CD14-positive monocyte (primary cell): ENCODE measurements around the gene LRPAP1. TPM values are rescaled to one million over a fixed set of nuclear protein-coding genes. Genes with fewer than 3 reads are reported as not detected.
A peak's percentile ranks its signal among the peaks of the same experiment; 100 is the strongest.
"Not testable (repeated sequence)": the region's sequence is repeated elsewhere in the genome, so short reads cannot be mapped to it uniquely, and the experiment has no call there.

Experiments
- DNase-seq, 3 donors: peaks; one replicate each; pipeline ENCODE4 v3.0.0-alpha.2; 2011 to 2022
- H2AFZ ChIP-seq: 2 replicates; pipeline ENCODE4 v1.6.0; 2012; ENCODE audit warnings: mild to moderate bottlenecking, low read depth, low read length, inconsistent platforms; ENCODE audit not compliant: insufficient read depth, poor library complexity, severe bottlenecking
- H3K27ac ChIP-seq, 2 donors: 1 replicate in 1 of 2; 2 replicates in 1 of 2; pipeline ENCODE4 v1.5.1; 2012 to 2013; ENCODE audit warnings: low read length in 2 of 2, control low read depth in 1 of 2, inconsistent platforms in 1 of 2, low read depth in 1 of 2, mild to moderate bottlenecking in 1 of 2
- H3K27me3 ChIP-seq, 2 donors: one replicate each; pipeline versions ENCODE4 v1.6.0 to v1.6.1; 2011 to 2013; ENCODE audit warnings: low read length in 2 of 2; ENCODE audit not compliant: control insufficient read depth in 2 of 2, insufficient read depth in 2 of 2
- H3K36me3 ChIP-seq, 2 donors: replicated peaks in 1 of 2; 1 replicate in 1 of 2; 2 replicates in 1 of 2; pipeline versions ENCODE4 v1.5.1 to v1.6.1; 2012 to 2013; ENCODE audit warnings: low read length in 2 of 2, control low read depth in 1 of 2, inconsistent platforms in 1 of 2, mild to moderate bottlenecking in 1 of 2; ENCODE audit not compliant: insufficient read depth in 2 of 2, control insufficient read depth in 1 of 2
- H3K4me1 ChIP-seq, 2 donors: 1 replicate in 1 of 2; 2 replicates in 1 of 2; pipeline versions ENCODE4 v1.5.1 to v1.6.1; 2012 to 2013; ENCODE audit warnings: low read length in 2 of 2, control low read depth in 1 of 2, inconsistent platforms in 1 of 2, mild to moderate bottlenecking in 1 of 2, moderate library complexity in 1 of 2; ENCODE audit not compliant: insufficient read depth in 2 of 2, control insufficient read depth in 1 of 2
- H3K4me2 ChIP-seq: replicated peaks from 2 replicates; pipeline ENCODE3; 2012; ENCODE audit warnings: low read length, moderate library complexity, mild to moderate bottlenecking; ENCODE audit not compliant: poor library complexity, severe bottlenecking; ENCODE audit errors: extremely low read depth
- H3K4me3 ChIP-seq, 3 experiments: fragments of 200-600 bp in 1 of 3; sonication (generic) in 1 of 3; replicated peaks in 1 of 3; 1 replicate in 2 of 3; 2 replicates in 1 of 3; pipeline ENCODE4 v1.5.1; 2011 to 2013; ENCODE audit warnings: low read length in 3 of 3, mild to moderate bottlenecking in 3 of 3, control low read depth in 2 of 3, low read depth in 2 of 3, inconsistent platforms in 1 of 3, moderate library complexity in 1 of 3
- H3K79me2 ChIP-seq: 2 replicates; pipeline ENCODE4 v1.6.0; 2012; ENCODE audit warnings: mild to moderate bottlenecking, control low read depth, inconsistent platforms, low read length, moderate library complexity; ENCODE audit not compliant: insufficient read depth
- H3K9ac ChIP-seq: 2 replicates; pipeline ENCODE4 v1.6.0; 2017; ENCODE audit warnings: low read length, mild to moderate bottlenecking; ENCODE audit not compliant: insufficient read depth, poor library complexity, severe bottlenecking
- H3K9me3 ChIP-seq, 2 donors: replicated peaks in 1 of 2; 1 replicate in 1 of 2; 2 replicates in 1 of 2; pipeline versions ENCODE4 v1.5.1 to v1.6.1; 2012 to 2013; ENCODE audit warnings: low read length in 2 of 2, control low read depth in 1 of 2; ENCODE audit not compliant: control insufficient read depth in 1 of 2, insufficient read depth in 1 of 2
- H4K20me1 ChIP-seq: 2 replicates; pipeline ENCODE4 v1.6.0; 2012; ENCODE audit warnings: mild to moderate bottlenecking, low read length, control low read depth, moderate library complexity; ENCODE audit not compliant: insufficient read depth
- H3K27ac Mint-ChIP-seq, 7 donors: one replicate each; pipeline ENCODE4 v1.8.0; 2020; ENCODE audit warnings: mild to moderate bottlenecking in 7 of 7, mixed read lengths in 7 of 7, moderate library complexity in 6 of 7, inconsistent platforms in 2 of 7
- H3K27me3 Mint-ChIP-seq, 3 donors: one replicate each; pipeline ENCODE4 v1.8.0; 2021 to 2022; ENCODE audit warnings: low read depth in 3 of 3, mild to moderate bottlenecking in 3 of 3, mixed read lengths in 3 of 3, moderate library complexity in 3 of 3, inconsistent platforms in 1 of 3
- H3K36me3 Mint-ChIP-seq, 2 donors: one replicate each; pipeline ENCODE4 v1.8.0; 2020; ENCODE audit warnings: mixed read lengths in 2 of 2, inconsistent platforms in 1 of 2, mild to moderate bottlenecking in 1 of 2
- H3K4me1 Mint-ChIP-seq: one replicate; pipeline ENCODE4 v1.8.0; 2020; ENCODE audit warnings: mild to moderate bottlenecking, mixed read lengths
- H3K4me3 Mint-ChIP-seq, 2 donors: one replicate each; pipeline ENCODE4 v1.8.0; 2020; ENCODE audit warnings: mild to moderate bottlenecking in 2 of 2, mixed read lengths in 2 of 2, moderate library complexity in 1 of 2
- H3K9me3 Mint-ChIP-seq, 7 donors: one replicate each; pipeline ENCODE4 v1.8.0; 2020 to 2022; ENCODE audit warnings: mixed read lengths in 7 of 7, mild to moderate bottlenecking in 6 of 7, moderate library complexity in 6 of 7, inconsistent platforms in 2 of 7
- WGBS: methylation state at CpG from one replicate; pipeline ENCODE4 v1.1.5; 2013; ENCODE audit warnings: missing lambda C conversion rate; ENCODE audit not compliant: insufficient coverage; 5-methylcytosine and 5-hydroxymethylcytosine counted together
- intact Hi-C, 2 donors: fragments of 100-400 bp; cut with micrococcal nuclease; formaldehyde crosslinking; loops; one replicate each; pipeline versions ENCODE4 v1.15.0 to v1.15.1; 2023
- polyA plus RNA-seq, 3 donors: library from polyadenylated mRNA; depleted of rRNA in 1 of 3; unstranded in 2 of 3; stranded (reverse) in 1 of 3; fragments of 300-500 nt in 2 of 3; fragments of >200 nt in 1 of 3; fragmentation: Illumina TruSeq in 2 of 3; gene quantifications; 1 replicate in 2 of 3; 2 replicates in 1 of 3; pipeline ENCODE4 v1.2.3, GENCODE V29; 2012 to 2021

LRPAP1 gene
- polyA plus RNA-seq, 3 donors: 169 to 204 (median 180) TPM

GRCh38 chr4:3546721-3547120 lies 14.5 kb upstream of the LRPAP1 start:
- H3K27me3 Mint-ChIP-seq, H3K27me3 ChIP-seq, H3K27ac ChIP-seq, H3K4me2 ChIP-seq, H3K4me1 ChIP-seq, H3K27ac Mint-ChIP-seq, H3K4me1 Mint-ChIP-seq, H3K9me3 ChIP-seq, H3K4me3 Mint-ChIP-seq, H3K36me3 Mint-ChIP-seq, DNase-seq, intact Hi-C loops, H3K4me3 ChIP-seq, H3K9me3 Mint-ChIP-seq, H4K20me1 ChIP-seq, H2AFZ ChIP-seq, H3K79me2 ChIP-seq, H3K36me3 ChIP-seq, H3K9ac ChIP-seq: not testable (repeated sequence)
- WGBS: 100% methylated on average over 1 of the region's 4 CpGs

DNA sequence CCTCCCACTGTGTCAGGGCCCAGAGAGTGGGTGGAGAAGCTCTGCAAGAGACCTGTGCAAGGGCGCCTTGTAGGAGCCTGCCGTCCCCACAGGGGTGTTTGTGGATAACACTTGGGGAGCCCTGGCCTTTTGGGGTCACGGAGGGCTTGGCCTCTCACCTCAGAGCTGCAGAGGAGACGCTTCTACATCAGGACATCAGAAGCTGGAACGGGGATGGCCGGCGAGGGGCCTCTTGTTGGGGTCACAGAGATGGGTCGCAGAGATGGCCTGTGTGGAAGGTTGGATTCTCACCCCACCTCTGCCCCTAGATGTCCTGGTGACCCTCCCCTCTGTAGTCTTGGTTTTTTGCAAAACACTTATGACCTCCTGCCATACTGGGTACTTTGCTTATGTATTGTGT lies 13.1 kb upstream of the LRPAP1 start:
- H3K4me3 Mint-ChIP-seq, H2AFZ ChIP-seq, H3K36me3 Mint-ChIP-seq, H3K27ac ChIP-seq, H3K36me3 ChIP-seq, H3K4me3 ChIP-seq, H4K20me1 ChIP-seq, H3K9ac ChIP-seq, H3K79me2 ChIP-seq, H3K4me2 ChIP-seq, H3K4me1 Mint-ChIP-seq, H3K27me3 ChIP-seq, H3K27me3 Mint-ChIP-seq, H3K4me1 ChIP-seq, H3K9me3 Mint-ChIP-seq, DNase-seq, intact Hi-C loops, H3K9me3 ChIP-seq: not testable (repeated sequence)
- H3K27ac Mint-ChIP-seq: peak overlapping the region in 1 of 7 donors; percentile 68
- 83% methylated on average over 1 of the region's 8 CpGs for WGBS

DNA sequence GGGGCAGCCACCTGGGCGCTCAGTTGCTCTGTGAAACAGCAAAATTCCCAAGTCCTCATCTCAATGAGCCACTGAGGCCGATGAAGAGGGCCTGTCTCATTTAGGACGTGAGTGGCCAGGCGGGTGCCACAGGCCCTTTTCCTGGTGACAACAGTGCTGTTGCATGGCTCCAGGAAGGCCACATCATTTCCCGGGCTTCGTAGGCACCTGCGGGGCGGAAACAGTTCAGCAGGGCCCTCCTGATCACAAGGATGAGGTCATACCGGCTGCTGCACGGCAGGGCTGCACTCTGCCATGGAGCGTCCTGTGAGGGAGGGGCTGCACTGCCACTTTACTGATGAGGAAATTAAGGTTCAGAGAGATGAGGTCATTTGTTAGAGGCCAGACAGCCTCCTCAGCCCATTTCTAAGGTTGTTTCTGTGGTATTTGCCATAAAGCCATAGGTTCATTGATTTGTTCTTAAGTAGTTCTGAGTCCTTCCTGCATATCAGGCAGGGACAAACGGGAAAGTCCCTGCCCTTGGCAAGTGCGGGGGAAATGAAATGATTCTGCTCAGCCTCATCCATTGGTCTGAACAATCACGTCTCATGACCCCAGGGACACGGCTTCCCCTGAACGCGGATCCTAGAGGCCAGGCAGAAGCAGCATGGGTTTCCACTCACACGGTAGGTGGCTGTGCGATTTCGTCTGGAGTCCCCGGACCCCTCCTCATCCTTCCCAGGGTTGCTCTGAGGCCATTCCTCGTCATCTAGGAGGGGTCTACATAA lies 12.2 kb upstream of the LRPAP1 start:
- H2AFZ ChIP-seq, H3K9me3 ChIP-seq, H3K9me3 Mint-ChIP-seq, H3K27ac ChIP-seq, H3K27me3 Mint-ChIP-seq, DNase-seq, H3K27me3 ChIP-seq, H3K4me2 ChIP-seq, H3K9ac ChIP-seq, H3K79me2 ChIP-seq, H3K4me1 ChIP-seq, H3K4me3 Mint-ChIP-seq, H3K27ac Mint-ChIP-seq, H3K36me3 Mint-ChIP-seq, H4K20me1 ChIP-seq, intact Hi-C loops, H3K36me3 ChIP-seq, H3K4me1 Mint-ChIP-seq, H3K4me3 ChIP-seq: not testable (repeated sequence)
- WGBS: 73% methylated on average over 7 of the region's 22 CpGs

GRCh38 chr4:3543415-3543814 lies 11.2 kb upstream of the LRPAP1 start:
- H3K27me3 ChIP-seq, intact Hi-C loops, H3K79me2 ChIP-seq, H3K4me3 Mint-ChIP-seq, DNase-seq, H3K4me1 ChIP-seq, H3K4me2 ChIP-seq, H3K4me3 ChIP-seq, H3K4me1 Mint-ChIP-seq, H3K36me3 ChIP-seq, H4K20me1 ChIP-seq, H3K36me3 Mint-ChIP-seq, H3K9me3 ChIP-seq, H3K27ac ChIP-seq, H2AFZ ChIP-seq, H3K27ac Mint-ChIP-seq, H3K27me3 Mint-ChIP-seq, H3K9ac ChIP-seq: not testable (repeated sequence)
- 100% methylated on average over 3 of the region's 8 CpGs for whole genome bisulfite sequencing
- H3K9me3 Mint-ChIP-seq: peaks cover 2 to 13% (median 8%) of the 10 kb centered on the region in 7 donors
